ENCODE results near the gene FUCA1. TPM values are rescaled to one million over a fixed set of nuclear protein-coding genes. Genes with fewer than 3 reads are reported as not detected.

The FUCA1 gene
- total and polyA plus RNA-seq, 10 of the 15 experiments (the other 5 are each of a cell fraction or from before 2014, with no cell fraction given) = 33.3 to 117 (median 52.6) TPM

GRCh38 chr1:23799570-23800399 lies 68.3 kb downstream of the FUCA1 start (continued):
- TF ChIP-seq ZNF687 (IDR thresholded peaks at IDR 0.05) (no peak; the same call in 1 of the 2 replicates), TCF7 (IDR thresholded peaks at IDR 0.05; ENCODE audit: borderline replicate concordance) (no peak), ZNF274 (IDR thresholded peaks at IDR 0.05; ENCODE audit: insufficient read depth, insufficient read length) (no peak), RB1 (IDR thresholded peaks at IDR 0.05; ENCODE audit: borderline replicate concordance) (no peak), BACH1 (IDR thresholded peaks at IDR 0.05; ENCODE audit: borderline replicate concordance) (0 out of 2 replicates have a peak, but pooled peaks have one; percentile 14), ZNF592 (IDR thresholded peaks at IDR 0.05) (no peak), CREB1 (IDR thresholded peaks at IDR 0.05; ENCODE audit: low read depth) (0 out of 2 replicates have a peak, but pooled peaks have one; percentile 7), ATF7 (IDR thresholded peaks at IDR 0.05; ENCODE audit: low read depth) (no peak), RAD51 (IDR thresholded peaks at IDR 0.05) (peak; percentile 72; the same call in 1 of the 2 replicates), IRF3 (IDR thresholded peaks at IDR 0.05) (no peak), MAX (IDR thresholded peaks at IDR 0.05; ENCODE audit: low read depth, low read length) (0 out of 2 replicates have a peak, but pooled peaks have one; percentile 28), IKZF1 (conservative IDR thresholded peaks at IDR 0.05) (peak; percentile 33; the same call in 1 of the 2 replicates), TAF1 (IDR thresholded peaks at IDR 0.05; ENCODE audit: borderline replicate concordance, low read depth, low read length) (no peak), BCLAF1 (IDR thresholded peaks at IDR 0.05) (no peak), USF1 (IDR thresholded peaks at IDR 0.05; ENCODE audit: borderline replicate concordance, extremely low read length, insufficient read depth, low read depth, low read length) (peak; percentile 63)
